Type B pancreatic cell (in vitro differentiated cells): ENCODE measurements around the gene PRR33. TPM values are rescaled to one million over a fixed set of nuclear protein-coding genes. Genes with fewer than 3 reads are reported as not detected.

Experiments used
- DNase-seq: peaks from one replicate; pipeline ENCODE4 v3.0.0; 2021; ENCODE audit warnings: mixed read lengths; ENCODE audit not compliant: unreplicated experiment; ENCODE audit errors: extremely low spot score
- H3K27ac Mint-ChIP-seq: 2 replicates; pipeline ENCODE4 v1.8.0; 2021; ENCODE audit warnings: mild to moderate bottlenecking, mixed read lengths
- H3K27me3 Mint-ChIP-seq: 2 replicates; pipeline ENCODE4 v1.8.0; 2021; ENCODE audit warnings: mixed read lengths
- H3K36me3 Mint-ChIP-seq: 2 replicates; pipeline ENCODE4 v1.8.0; 2021; ENCODE audit warnings: mixed read lengths
- H3K4me1 Mint-ChIP-seq: one replicate; pipeline ENCODE4 v1.8.0; 2021; ENCODE audit warnings: mixed read lengths; ENCODE audit not compliant: unreplicated experiment
- H3K4me3 Mint-ChIP-seq: 2 replicates; pipeline ENCODE4 v1.8.0; 2021; ENCODE audit warnings: mild to moderate bottlenecking, mixed read lengths
- H3K9me3 Mint-ChIP-seq: 2 replicates; pipeline ENCODE4 v1.8.0; 2021; ENCODE audit warnings: mixed read lengths
- microRNA-seq: library from miRNA; unstranded; fragments of <30 nt; microRNA quantifications from one replicate; pipeline ENCODE4, GENCODE V29; 2020
- total RNA-seq: library from RNA; stranded (reverse); gene quantifications from 2 replicates; pipeline ENCODE4 v1.2.1, GENCODE V29; 2021; ENCODE audit warnings: low replicate concordance
- TF ChIP-seq, protein P1 (sequence below): fragments of 200-600 bp; sonication (generic); conservative IDR thresholded peaks from 2 replicates; pipeline ENCODE4 v1.5.0; 2021; ENCODE audit warnings: antibody characterized with exemption, mild to moderate bottlenecking

Gene PRR33
- total RNA-seq, 1 donor from 2014 or later: not detected

DNA sequence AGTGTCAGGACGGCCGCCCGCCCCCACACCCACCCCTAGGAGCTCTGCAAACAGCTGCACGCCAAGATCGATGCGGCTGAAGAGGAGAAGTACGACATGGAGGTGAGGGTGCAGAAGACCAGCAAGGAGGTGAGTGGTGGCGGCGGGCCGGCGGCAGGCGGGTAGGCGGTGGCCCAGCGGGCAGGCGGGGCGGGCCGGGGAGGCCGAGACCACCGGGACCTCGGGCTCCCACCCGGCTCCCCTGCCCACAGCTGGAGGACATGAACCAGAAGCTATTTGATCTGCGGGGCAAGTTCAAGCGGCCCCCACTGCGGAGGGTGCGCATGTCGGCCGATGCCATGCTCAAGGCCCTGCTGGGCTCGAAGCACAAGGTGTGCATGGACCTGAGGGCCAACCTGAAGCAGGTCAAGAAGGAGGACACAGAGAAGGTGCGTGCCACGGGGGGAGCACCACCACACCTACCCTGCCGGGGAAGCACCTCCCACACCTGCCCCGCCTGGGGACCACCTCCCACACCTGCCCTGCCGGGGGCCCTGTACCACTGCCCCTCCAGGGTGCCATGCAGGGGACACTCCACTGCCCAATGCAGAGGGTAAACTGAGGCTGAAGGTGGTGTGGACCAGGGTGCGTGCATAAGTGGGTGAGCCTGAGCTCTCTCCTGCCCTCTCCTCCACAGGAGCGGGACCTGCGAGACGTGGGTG, 50.8 kb downstream of the PRR33 start:
- H3K4me3 Mint-ChIP-seq: no peak overlapping the region
- TF ChIP-seq, protein P1, sequence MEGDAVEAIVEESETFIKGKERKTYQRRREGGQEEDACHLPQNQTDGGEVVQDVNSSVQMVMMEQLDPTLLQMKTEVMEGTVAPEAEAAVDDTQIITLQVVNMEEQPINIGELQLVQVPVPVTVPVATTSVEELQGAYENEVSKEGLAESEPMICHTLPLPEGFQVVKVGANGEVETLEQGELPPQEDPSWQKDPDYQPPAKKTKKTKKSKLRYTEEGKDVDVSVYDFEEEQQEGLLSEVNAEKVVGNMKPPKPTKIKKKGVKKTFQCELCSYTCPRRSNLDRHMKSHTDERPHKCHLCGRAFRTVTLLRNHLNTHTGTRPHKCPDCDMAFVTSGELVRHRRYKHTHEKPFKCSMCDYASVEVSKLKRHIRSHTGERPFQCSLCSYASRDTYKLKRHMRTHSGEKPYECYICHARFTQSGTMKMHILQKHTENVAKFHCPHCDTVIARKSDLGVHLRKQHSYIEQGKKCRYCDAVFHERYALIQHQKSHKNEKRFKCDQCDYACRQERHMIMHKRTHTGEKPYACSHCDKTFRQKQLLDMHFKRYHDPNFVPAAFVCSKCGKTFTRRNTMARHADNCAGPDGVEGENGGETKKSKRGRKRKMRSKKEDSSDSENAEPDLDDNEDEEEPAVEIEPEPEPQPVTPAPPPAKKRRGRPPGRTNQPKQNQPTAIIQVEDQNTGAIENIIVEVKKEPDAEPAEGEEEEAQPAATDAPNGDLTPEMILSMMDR: no peak
- H3K27ac Mint-ChIP-seq: no peak overlapping the region
- no peaks in the 10 kb centered on the region for H3K9me3 Mint-ChIP-seq
- DNase-seq: no peak
- peaks cover 18% of the 10 kb centered on the region for H3K4me1 Mint-ChIP-seq
- no peaks in the 10 kb centered on the region for H3K36me3 Mint-ChIP-seq
- H3K27me3 Mint-ChIP-seq: peaks cover 9% of the 10 kb centered on the region

DNA sequence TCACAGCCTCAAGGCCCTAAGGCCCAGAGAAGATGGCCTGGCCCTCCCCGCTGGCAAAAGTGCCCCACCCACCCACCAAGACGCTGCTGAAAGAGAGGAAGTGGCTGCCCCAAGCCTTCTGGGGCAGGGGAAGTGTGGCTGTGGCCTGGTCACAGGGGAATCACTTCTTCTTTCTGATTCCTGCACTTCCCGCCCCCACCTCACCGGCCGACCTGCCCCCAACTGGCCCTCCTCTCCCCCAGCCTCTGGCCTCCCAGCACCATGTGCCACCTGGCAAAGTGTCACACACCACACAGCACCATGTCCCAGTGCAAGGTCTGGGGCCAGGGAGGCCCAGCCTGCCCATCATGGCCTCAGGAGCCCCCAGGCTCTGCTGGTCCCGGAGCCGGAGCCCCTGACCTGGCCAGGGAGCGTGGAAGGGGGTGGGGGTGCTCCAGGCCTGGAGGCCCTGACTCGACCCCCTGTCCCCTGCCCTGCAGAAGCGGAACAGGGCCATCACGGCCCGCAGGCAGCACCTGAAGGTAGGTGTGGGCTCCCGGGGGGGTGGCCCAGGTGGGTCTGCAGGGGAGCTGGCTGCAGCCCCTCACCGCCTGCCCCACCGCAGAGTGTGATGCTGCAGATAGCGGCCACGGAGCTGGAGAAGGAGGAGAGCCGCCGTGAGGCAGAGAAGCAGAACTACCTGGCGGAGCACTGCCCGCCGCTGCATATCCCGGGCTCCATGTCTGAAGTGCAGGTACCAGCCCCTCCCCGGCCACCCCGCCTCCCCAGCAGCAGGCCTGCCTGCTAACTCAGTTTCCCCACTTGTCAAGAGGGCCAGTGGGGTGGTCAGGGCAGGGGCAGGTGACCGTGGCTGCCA, 51.5 kb downstream of the PRR33 start:
- no peak for DNase-seq
- peaks cover 7% of the 10 kb centered on the region for H3K27me3 Mint-ChIP-seq
- no peaks in the 10 kb centered on the region for H3K9me3 Mint-ChIP-seq
- peaks cover 14% of the 10 kb centered on the region for H3K4me1 Mint-ChIP-seq
- TF ChIP-seq, protein P1: no peak
- H3K27ac Mint-ChIP-seq: no peak overlapping the region
- H3K36me3 Mint-ChIP-seq: no peaks in the 10 kb centered on the region
- H3K4me3 Mint-ChIP-seq: no peak overlapping the region

DNA sequence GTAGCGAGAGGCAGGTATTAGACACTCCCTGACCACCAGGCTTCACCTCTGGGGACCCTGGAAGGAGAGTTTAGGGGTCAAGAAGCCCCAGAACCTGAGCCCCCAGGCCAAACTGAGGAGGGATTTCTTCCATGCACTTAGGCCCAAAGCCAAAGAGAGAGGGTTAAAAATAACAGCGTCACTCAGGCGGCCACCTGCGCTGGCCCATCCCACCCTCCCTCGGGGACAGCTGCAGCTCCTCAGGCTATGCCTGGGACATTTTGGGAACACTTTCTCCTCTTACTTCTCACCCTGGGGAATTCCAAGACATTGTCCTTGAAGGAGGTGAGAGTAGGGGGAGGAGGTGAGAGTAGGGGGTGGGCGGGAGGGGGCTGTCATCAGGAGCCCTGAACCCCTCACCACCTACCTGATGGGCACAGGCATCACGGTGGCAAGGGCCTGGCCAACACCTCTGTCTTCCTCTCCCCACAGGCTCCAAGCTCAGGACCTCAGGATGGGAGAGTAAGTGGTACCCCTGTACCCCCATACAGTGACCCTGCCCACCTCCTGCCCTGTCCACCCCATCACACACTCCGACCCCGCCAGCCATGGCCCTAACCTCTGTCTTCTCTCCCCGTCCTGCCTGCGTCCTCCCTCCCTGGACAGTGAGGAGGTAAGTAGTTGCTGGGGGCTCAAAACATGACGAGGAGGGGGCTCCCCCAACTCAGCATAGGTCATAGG, 52.3 kb downstream of the PRR33 start:
- H3K27ac Mint-ChIP-seq: no peak overlapping the region
- TF ChIP-seq, protein P1: no peak
- DNase-seq: no peak
- no peaks in the 10 kb centered on the region for H3K27me3 Mint-ChIP-seq
- no peak overlapping the region for H3K4me3 Mint-ChIP-seq
- no peaks in the 10 kb centered on the region for H3K9me3 Mint-ChIP-seq
- peaks cover 6% of the 10 kb centered on the region for H3K4me1 Mint-ChIP-seq
- no peaks in the 10 kb centered on the region for H3K36me3 Mint-ChIP-seq

DNA sequence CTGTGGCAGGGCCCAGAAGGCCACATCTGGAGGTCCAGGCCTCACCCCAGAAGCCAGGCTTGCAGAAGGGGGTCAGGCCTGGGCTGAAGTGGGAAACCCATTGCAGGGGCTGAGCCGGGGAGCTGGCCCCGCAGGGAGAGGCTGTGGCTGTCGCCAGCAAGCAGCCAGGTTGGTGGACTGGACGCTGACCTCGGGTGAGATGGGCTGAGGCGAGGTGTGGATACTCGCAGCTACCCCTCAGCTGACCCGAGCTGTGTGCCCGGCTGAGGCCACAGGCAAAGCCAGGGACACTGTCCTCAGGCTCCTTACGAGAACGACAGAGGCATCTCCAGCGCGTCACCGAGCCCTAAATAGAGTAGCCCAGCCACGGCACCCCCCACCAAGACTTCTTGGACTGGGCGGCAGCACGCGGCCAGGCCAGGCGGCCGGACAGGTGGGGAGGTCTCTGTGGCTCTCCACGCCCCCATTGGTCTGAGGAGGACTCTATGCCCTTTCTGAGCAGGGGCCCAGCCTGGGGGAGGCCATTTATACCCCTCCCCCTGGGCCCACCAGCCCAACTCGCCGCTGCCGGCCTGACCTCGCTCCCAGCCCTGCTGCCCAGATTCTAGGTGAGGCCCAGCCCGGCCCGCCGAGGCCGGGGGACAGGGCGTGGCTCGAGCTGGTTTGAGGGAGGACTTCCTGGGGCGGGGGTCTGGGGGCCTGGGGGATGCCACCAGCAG, 53.1 kb downstream of the PRR33 start, which contains the start of gene TNNI2:
Gene TNNI2 (plus strand): TSS at position 556 of the 719 bp plus-strand sequence. CDS start 716 bp downstream, outside the sequence.
- H3K9me3 Mint-ChIP-seq: no peaks in the 10 kb centered on the region
- no peak within 1 kb of the TSS for H3K27ac Mint-ChIP-seq

More for the DNA sequence above, 53.1 kb downstream of the PRR33 start, which contains the start of gene TNNI2:
- peaks cover 4% of the 10 kb centered on the region for H3K4me1 Mint-ChIP-seq
- H3K4me3 Mint-ChIP-seq: no peak within 1 kb of the TSS
- TF ChIP-seq, protein P1: no peak
- H3K36me3 Mint-ChIP-seq: no peaks in the 10 kb centered on the region
- no peak for DNase-seq
- no peaks in the 10 kb centered on the region for H3K27me3 Mint-ChIP-seq

Small RNAs within 50 kb of the gene (microRNA-seq; reads per million reads assigned to microRNA genes)
- not detected for gene MIR4298
- not detected for gene MIR7847

Other genes starting within 250 kb of the PRR33 start
- not detected in 2 replicates for gene KRTAP5-6, start 194.7 kb downstream of the PRR33 start, total RNA-seq
- gene IFITM10, start 141.3 kb downstream of the PRR33 start, total RNA-seq: 3.4 and 7.4 TPM in 2 replicates
- gene CTSD, start 128.0 kb downstream of the PRR33 start, total RNA-seq: 318 and 557 TPM in 2 replicates
- 4.5 and 7.9 TPM in 2 replicates for gene SYT8, start 56.9 kb downstream of the PRR33 start, total RNA-seq
- gene TNNI2, start 52.9 kb downstream of the PRR33 start, total RNA-seq: 1.7 and 3.9 TPM in 2 replicates
- gene LSP1, start 38.8 kb downstream of the PRR33 start, total RNA-seq: 0.50 and 0.53 TPM in 2 replicates
- 17.3 and 40.9 TPM in 2 replicates for gene TNNT3, start 27.8 kb upstream of the PRR33 start, total RNA-seq
- gene MRPL23, start 55.4 kb upstream of the PRR33 start, total RNA-seq: 40.0 and 46.1 TPM in 2 replicates
- 12,320 and 19,345 TPM in 2 replicates for gene H19, start 105.9 kb upstream of the PRR33 start, total RNA-seq
- 2,350 and 3,865 TPM in 2 replicates for gene IGF2, start 247.5 kb upstream of the PRR33 start, total RNA-seq